ENCODE results near the gene PCDHGA7. TPM values are rescaled to one million over a fixed set of nuclear protein-coding genes. Genes with fewer than 3 reads are reported as not detected.
"Not testable (repeated sequence)": the region's sequence is repeated elsewhere in the genome, so short reads cannot be mapped to it uniquely, and the experiment has no call there.

PCDHGA7 gene
- total and polyA plus RNA-seq, 3 experiments from 2014 or later: 0.09 TPM; not detected in 2

- H3K36me3 ChIP-seq (ENCODE audit: insufficient read depth, low read length): not testable (repeated sequence)
Observed at GRCh38 chr5:141397756-141398551, 15.4 kb downstream of the PCDHGA7 start, which contains the start of gene PCDHGB5. Gene PCDHGB5, plus strand, starts transcription at chr5:141397947. Its CDS starts 181 bp downstream, at chr5:141398128.

GRCh38 chr5:141398608-141399007 lies 16.1 kb downstream of the PCDHGA7 start:
- Mint-ChIP-seq H3K27ac (no peak overlapping the region), H3K36me3 (peaks cover 0 to 11% (median 3%) of the 10 kb centered on the region in 3 donors), H3K4me3 (no peak overlapping the region), H3K27me3 (peaks cover 56 to 59% of the 10 kb centered on the region in 2 donors), H3K9me3 (peaks cover 17 to 55% (median 52%) of the 10 kb centered on the region in 5 donors), H3K4me1 (no peaks in the 10 kb centered on the region)
- no peak overlapping the region for H3K27ac ChIP-seq (ENCODE audit: low read depth, low read length)
- no peaks in the 10 kb centered on the region for H3K9me3 ChIP-seq (ENCODE audit: low read length)
- H3K4me1 ChIP-seq (ENCODE audit: insufficient read depth, low read length): no peaks in the 10 kb centered on the region
- H3K36me3 ChIP-seq (ENCODE audit: insufficient read depth, low read length): no peaks in the 10 kb centered on the region
- POLR2A ChIA-PET: no interaction called here
- H3K4me3 ChIP-seq (ENCODE audit: low read length): no peak overlapping the region
- CTCF ChIA-PET: interaction anchor here (0.8 to 1.8 kb wide), 2 partner anchors 14 to 165 kb away, joined by 3 to 7 read pairs; partner anchors contain the start of gene PCDHGA10
- H3K27me3 ChIP-seq (ENCODE audit: insufficient read depth, low read length, poor library complexity, severe bottlenecking): peaks cover 21% of the 10 kb centered on the region
- no peak for DNase-seq

More at GRCh38 chr5:141397756-141398551, 15.4 kb downstream of the PCDHGA7 start, which contains the start of gene PCDHGB5:
- CTCF ChIA-PET: interaction anchor here (0.8 to 1.8 kb wide), 3 partner anchors 15 to 166 kb away, joined by 3 to 7 read pairs (median 3); partner anchors contain the start of genes PCDHGA10 and PCDHGB3
- H3K27me3 Mint-ChIP-seq: peaks cover 55 to 56% of the 10 kb centered on the region in 2 donors
- H3K27ac Mint-ChIP-seq; H3K4me1 Mint-ChIP-seq; H3K4me3 ChIP-seq (ENCODE audit: low read length); H3K4me1 ChIP-seq (ENCODE audit: insufficient read depth, low read length); H3K27ac ChIP-seq (ENCODE audit: low read depth, low read length); H3K9me3 ChIP-seq (ENCODE audit: low read length); DNase-seq; POLR2A ChIA-PET: not testable (repeated sequence)
- H3K36me3 Mint-ChIP-seq: peaks cover 0 to 13% (median 3%) of the 10 kb centered on the region in 3 donors
- peak within 1 kb of the TSS in 4 of 7 donors; percentile 5 to 54 (median 40) for H3K4me3 Mint-ChIP-seq
- peaks cover 24% of the 10 kb centered on the region for H3K27me3 ChIP-seq (ENCODE audit: insufficient read depth, low read length, poor library complexity, severe bottlenecking)
- peaks cover 18 to 57% (median 52%) of the 10 kb centered on the region in 5 donors for H3K9me3 Mint-ChIP-seq

- H3K4me3 Mint-ChIP-seq: peak overlapping the region in 1 of 7 donors; percentile 54
- H3K4me3 ChIP-seq (ENCODE audit: low read length): no peak overlapping the region
- peaks cover 14 to 56% (median 53%) of the 10 kb centered on the region in 5 donors for H3K9me3 Mint-ChIP-seq
- H3K4me1 Mint-ChIP-seq: no peaks in the 10 kb centered on the region
- CTCF ChIA-PET: no interaction called here
- DNase-seq: no peak
- no peak overlapping the region for H3K27ac ChIP-seq (ENCODE audit: low read depth, low read length)
- peaks cover 18% of the 10 kb centered on the region for H3K27me3 ChIP-seq (ENCODE audit: insufficient read depth, low read length, poor library complexity, severe bottlenecking)
- no peaks in the 10 kb centered on the region for H3K9me3 ChIP-seq (ENCODE audit: low read length)
- H3K36me3 Mint-ChIP-seq: peaks cover 0 to 5% (median 3%) of the 10 kb centered on the region in 3 donors
- no peak overlapping the region for H3K27ac Mint-ChIP-seq
- POLR2A ChIA-PET: no interaction called here
- H3K4me1 ChIP-seq (ENCODE audit: insufficient read depth, low read length): no peaks in the 10 kb centered on the region
- H3K36me3 ChIP-seq (ENCODE audit: insufficient read depth, low read length): no peaks in the 10 kb centered on the region
- H3K27me3 Mint-ChIP-seq: peaks cover 57 to 62% of the 10 kb centered on the region in 2 donors
Observed at GRCh38 chr5:141399555-141400258, 17.2 kb downstream of the PCDHGA7 start.

GRCh38 chr5:141402553-141403243 lies 20.2 kb downstream of the PCDHGA7 start, which contains the start of gene PCDHGA9:
Gene PCDHGA9, plus strand, starts transcription at chr5:141402778. Its CDS starts 175 bp downstream, at chr5:141402953.
- H3K27me3 Mint-ChIP-seq: peaks cover 60 to 72% of the 10 kb centered on the region in 2 donors
- no peak for DNase-seq
- POLR2A ChIA-PET: no interaction called here

GRCh38 chr5:141403387-141403786 lies 20.8 kb downstream of the PCDHGA7 start:
- Histone ChIP-seq H3K9me3 (ENCODE audit: low read length) (no peaks in the 10 kb centered on the region), H3K4me1 (ENCODE audit: insufficient read depth, low read length) (no peaks in the 10 kb centered on the region), H3K4me3 (ENCODE audit: low read length) (no peak overlapping the region), H3K36me3 (ENCODE audit: insufficient read depth, low read length) (no peaks in the 10 kb centered on the region), H3K27me3 (ENCODE audit: insufficient read depth, low read length, poor library complexity, severe bottlenecking) (peaks cover 25% of the 10 kb centered on the region), H3K27ac (ENCODE audit: low read depth, low read length) (no peak overlapping the region)
- ChIA-PET CTCF (interaction anchor here (1.0 kb wide), 1 partner anchor 9 kb away, joined by 3 read pairs; the partner anchor contains the start of gene PCDHGA10), POLR2A (no interaction called here)
- peaks cover 0 to 12% (median 3%) of the 10 kb centered on the region in 3 donors for H3K36me3 Mint-ChIP-seq
- no peak for DNase-seq
- peaks cover 0 to 2% (median 0%) of the 10 kb centered on the region in 3 donors for H3K4me1 Mint-ChIP-seq
- no peak overlapping the region for H3K4me3 Mint-ChIP-seq
- H3K27ac Mint-ChIP-seq: no peak overlapping the region
- peaks cover 17 to 64% (median 49%) of the 10 kb centered on the region in 5 donors for H3K9me3 Mint-ChIP-seq
- H3K27me3 Mint-ChIP-seq: peaks cover 64 to 77% of the 10 kb centered on the region in 2 donors

More at GRCh38 chr5:141402553-141403243, 20.2 kb downstream of the PCDHGA7 start, which contains the start of gene PCDHGA9:
- H3K36me3 ChIP-seq (ENCODE audit: insufficient read depth, low read length): no peaks in the 10 kb centered on the region
- peaks cover 25% of the 10 kb centered on the region for H3K27me3 ChIP-seq (ENCODE audit: insufficient read depth, low read length, poor library complexity, severe bottlenecking)
- Mint-ChIP-seq H3K9me3 (peaks cover 17 to 59% (median 46%) of the 10 kb centered on the region in 5 donors), H3K4me1 (no peaks in the 10 kb centered on the region), H3K36me3 (peaks cover 0 to 9% (median 3%) of the 10 kb centered on the region in 3 donors), H3K27ac (no peak within 1 kb of the TSS), H3K4me3 (peak within 1 kb of the TSS in 5 of 7 donors; percentile 50 to 82 (median 60))
- CTCF ChIA-PET: interaction anchor here (1.0 kb wide), 1 partner anchor 10 kb away, joined by 3 read pairs; the partner anchor contains the start of gene PCDHGA10
- H3K4me1 ChIP-seq (ENCODE audit: insufficient read depth, low read length): no peaks in the 10 kb centered on the region
- peak within 1 kb of the TSS; percentile 13 for H3K4me3 ChIP-seq (ENCODE audit: low read length)
- H3K9me3 ChIP-seq (ENCODE audit: low read length): no peaks in the 10 kb centered on the region
- H3K27ac ChIP-seq (ENCODE audit: low read depth, low read length): no peak within 1 kb of the TSS

- DNase-seq: peak in 1 of 5 donors; percentile 13
- H3K9me3 ChIP-seq (ENCODE audit: low read length); H3K27ac ChIP-seq (ENCODE audit: low read depth, low read length); H3K4me1 Mint-ChIP-seq; H3K4me1 ChIP-seq (ENCODE audit: insufficient read depth, low read length); H3K36me3 ChIP-seq (ENCODE audit: insufficient read depth, low read length); POLR2A ChIA-PET; H3K4me3 ChIP-seq (ENCODE audit: low read length): not testable (repeated sequence)
- H3K27me3 Mint-ChIP-seq: peaks cover 71 to 77% of the 10 kb centered on the region in 2 donors
- CTCF ChIA-PET: interaction anchor here (0.8 to 1.5 kb wide), 3 partner anchors 9 to 159 kb away, joined by 3 to 4 read pairs (median 3); partner anchors contain the start of gene PCDHGB7
- peaks cover 41% of the 10 kb centered on the region for H3K27me3 ChIP-seq (ENCODE audit: insufficient read depth, low read length, poor library complexity, severe bottlenecking)
- peaks cover 20 to 62% (median 48%) of the 10 kb centered on the region in 5 donors for H3K9me3 Mint-ChIP-seq
- peak within 1 kb of the TSS in 3 of 7 donors; percentile 25 to 44 (median 26) for H3K4me3 Mint-ChIP-seq
- peaks cover 0 to 12% (median 1%) of the 10 kb centered on the region in 3 donors for H3K36me3 Mint-ChIP-seq
- peak within 1 kb of the TSS in 2 of 8 donors; percentile 26 to 93 for H3K27ac Mint-ChIP-seq
Observed at GRCh38 chr5:141407790-141408505, 25.4 kb downstream of the PCDHGA7 start, which contains the start of gene PCDHGB6. Gene PCDHGB6, plus strand, starts transcription at chr5:141408021. Its CDS starts 182 bp downstream, at chr5:141408203.

Data from CD8-positive, alpha-beta memory T cell (primary cell).